Memory B cell (primary cell): Measurements from ENCODE around the gene NTNG2.
A peak's percentile ranks its signal among the peaks of the same experiment; 100 is the strongest.
"Not testable (repeated sequence)": the region's sequence is repeated elsewhere in the genome, so short reads cannot be mapped to it uniquely, and the experiment has no call there.

Experiments
- ATAC-seq: fragments of 150-1000 bp; cut with Tn5 transposase; 2 replicates; pipeline ENCODE4 v1.10.0; 2021; ENCODE audit warnings: low read depth, mild to moderate bottlenecking, moderate library complexity
- DNase-seq, 2 donors: peaks; one replicate each; pipeline ENCODE4 v3.0.0; 2022; ENCODE audit warnings: low spot score in 2 of 2
- H3K27ac Mint-ChIP-seq: one replicate; pipeline ENCODE4 v1.8.0; 2022; ENCODE audit warnings: mild to moderate bottlenecking, moderate library complexity, mixed read lengths
- H3K27me3 Mint-ChIP-seq: one replicate; pipeline ENCODE4 v1.8.0; 2022; ENCODE audit warnings: mixed read lengths
- H3K36me3 Mint-ChIP-seq: one replicate; pipeline ENCODE4 v1.8.0; 2022; ENCODE audit warnings: mild to moderate bottlenecking, mixed read lengths
- H3K4me1 Mint-ChIP-seq: one replicate; pipeline ENCODE4 v1.8.0; 2022; ENCODE audit warnings: mixed read lengths
- H3K4me3 Mint-ChIP-seq: one replicate; pipeline ENCODE4 v1.8.0; 2022; ENCODE audit warnings: mild to moderate bottlenecking, moderate library complexity, mixed read lengths
- H3K9me3 Mint-ChIP-seq: one replicate; pipeline ENCODE4 v1.8.0; 2022; ENCODE audit warnings: mixed read lengths

NTNG2 gene, protein sequence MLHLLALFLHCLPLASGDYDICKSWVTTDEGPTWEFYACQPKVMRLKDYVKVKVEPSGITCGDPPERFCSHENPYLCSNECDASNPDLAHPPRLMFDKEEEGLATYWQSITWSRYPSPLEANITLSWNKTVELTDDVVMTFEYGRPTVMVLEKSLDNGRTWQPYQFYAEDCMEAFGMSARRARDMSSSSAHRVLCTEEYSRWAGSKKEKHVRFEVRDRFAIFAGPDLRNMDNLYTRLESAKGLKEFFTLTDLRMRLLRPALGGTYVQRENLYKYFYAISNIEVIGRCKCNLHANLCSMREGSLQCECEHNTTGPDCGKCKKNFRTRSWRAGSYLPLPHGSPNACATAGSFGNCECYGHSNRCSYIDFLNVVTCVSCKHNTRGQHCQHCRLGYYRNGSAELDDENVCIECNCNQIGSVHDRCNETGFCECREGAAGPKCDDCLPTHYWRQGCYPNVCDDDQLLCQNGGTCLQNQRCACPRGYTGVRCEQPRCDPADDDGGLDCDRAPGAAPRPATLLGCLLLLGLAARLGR

DNA sequence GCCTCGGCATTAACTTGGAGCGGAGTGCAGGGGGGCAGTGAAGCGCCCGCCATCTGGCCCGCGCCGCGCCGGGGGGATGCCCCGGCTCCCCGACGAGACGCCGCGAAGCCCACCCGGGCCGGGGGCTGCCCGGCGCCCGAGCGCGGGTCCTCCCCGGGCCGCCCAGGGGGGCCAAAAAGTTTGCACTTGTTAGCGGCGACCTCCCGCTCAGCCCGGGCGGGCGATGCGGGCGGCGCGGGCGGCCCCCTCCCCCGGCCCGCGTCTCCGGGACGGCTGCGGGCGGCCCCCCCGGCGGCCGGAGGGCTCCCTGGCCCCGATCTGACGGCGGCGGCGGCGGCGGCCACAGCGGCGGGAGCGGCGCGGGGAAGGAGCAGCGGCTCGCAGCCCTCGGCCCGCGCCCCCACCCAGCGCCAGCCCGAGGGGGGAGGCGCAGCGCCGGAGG, at the start of gene NTNG2:
NTNG2 (plus strand) TSS at position 316 of the 442 bp plus-strand sequence. CDS start 4,774 bp downstream, outside the sequence.
- peak; percentile 3 for ATAC-seq

DNA sequence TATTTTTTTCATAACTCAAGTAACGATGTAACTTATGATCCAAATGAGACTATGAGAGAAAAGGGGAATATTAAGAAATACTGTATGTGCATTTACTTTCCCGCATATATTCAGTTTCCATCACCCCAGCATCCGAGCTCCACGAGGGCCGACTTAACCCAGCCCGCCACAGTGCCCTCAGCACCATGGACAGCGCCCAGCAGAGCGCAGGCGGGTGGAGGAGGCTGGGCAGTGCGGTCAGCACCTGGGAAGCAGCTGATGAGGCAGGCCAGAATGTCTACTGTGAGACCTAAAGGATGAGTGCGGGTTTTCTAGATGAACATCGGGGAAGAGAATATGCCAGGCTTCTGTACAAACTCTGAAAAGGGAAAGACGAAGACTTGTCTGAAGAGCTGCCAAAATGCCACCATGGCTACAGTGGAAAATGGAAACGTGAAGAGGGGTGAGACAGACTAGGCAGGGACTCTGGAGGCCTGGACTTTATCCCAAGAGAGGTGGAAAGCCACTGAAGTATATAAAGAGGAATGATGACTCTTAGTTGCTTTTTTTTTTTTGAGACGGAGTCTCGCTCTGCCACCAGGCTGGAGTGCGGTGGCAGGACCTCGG, 47.7 kb upstream of the NTNG2 start:
- peaks cover 5% of the 10 kb centered on the region for H3K9me3 Mint-ChIP-seq
- peaks cover 21% of the 10 kb centered on the region for H3K27me3 Mint-ChIP-seq
- no peaks in the 10 kb centered on the region for H3K4me1 Mint-ChIP-seq
- no peak overlapping the region for H3K4me3 Mint-ChIP-seq
- no peak for DNase-seq
- H3K36me3 Mint-ChIP-seq = no peaks in the 10 kb centered on the region
- no peak overlapping the region for H3K27ac Mint-ChIP-seq
- ATAC-seq = no peak

More for the DNA sequence above, at the start of gene NTNG2:
- peaks cover 9% of the 10 kb centered on the region for H3K4me1 Mint-ChIP-seq
- H3K27me3 Mint-ChIP-seq = peaks cover 23% of the 10 kb centered on the region
- H3K36me3 Mint-ChIP-seq = peaks cover 2% of the 10 kb centered on the region
- H3K4me3 Mint-ChIP-seq = peak within 1 kb of the TSS; percentile 95
- peak within 1 kb of the TSS; percentile 72 for H3K27ac Mint-ChIP-seq
- DNase-seq = peak in 1 of 2 donors; percentile 25
- no peaks in the 10 kb centered on the region for H3K9me3 Mint-ChIP-seq

DNA sequence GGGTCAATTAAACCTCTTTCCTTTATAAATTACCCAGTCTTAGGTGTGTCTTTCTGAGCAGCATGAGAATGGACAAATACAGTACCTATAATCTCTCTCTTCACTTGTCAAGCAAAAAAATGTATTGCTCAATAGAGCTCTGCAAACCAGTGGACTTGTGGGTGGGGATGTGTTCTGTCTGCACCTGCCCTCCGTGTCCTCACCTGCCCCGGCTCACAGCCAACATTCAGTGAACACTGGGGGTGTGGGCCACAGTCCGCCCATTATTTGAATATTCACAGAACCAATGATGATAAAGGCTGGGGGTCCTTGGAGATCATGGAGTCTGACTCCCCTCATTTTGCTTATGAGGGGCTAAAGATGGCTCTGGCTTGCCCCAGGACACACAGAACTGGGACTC, 45.3 kb upstream of the NTNG2 start:
- peaks cover 13% of the 10 kb centered on the region for H3K27me3 Mint-ChIP-seq
- no peak overlapping the region for H3K27ac Mint-ChIP-seq
- H3K36me3 Mint-ChIP-seq = no peaks in the 10 kb centered on the region
- H3K9me3 Mint-ChIP-seq = peaks cover 2% of the 10 kb centered on the region
- no peaks in the 10 kb centered on the region for H3K4me1 Mint-ChIP-seq
- no peak for DNase-seq
- no peak for ATAC-seq
- no peak overlapping the region for H3K4me3 Mint-ChIP-seq

DNA sequence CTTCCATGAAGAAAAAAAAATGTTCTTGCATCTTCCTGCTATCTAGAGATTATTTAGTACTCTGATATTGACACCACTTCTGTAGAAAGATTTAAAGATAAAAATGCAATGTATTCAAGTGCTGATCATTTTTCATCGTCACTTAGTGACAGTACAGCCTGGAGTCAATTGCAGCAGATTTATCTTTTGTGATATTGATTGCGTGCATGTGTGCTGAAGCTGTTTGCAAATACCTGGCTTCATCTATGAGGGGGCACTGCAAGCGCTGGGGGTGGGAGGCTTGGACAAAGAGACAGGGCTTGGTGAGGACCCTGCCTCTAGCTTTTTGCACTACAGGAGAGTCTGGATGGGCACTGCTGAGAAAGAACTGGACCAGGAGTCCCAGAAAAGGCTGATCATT, 44.2 kb upstream of the NTNG2 start:
- Mint-ChIP-seq H3K36me3 (no peaks in the 10 kb centered on the region), H3K27ac (no peak overlapping the region), H3K9me3 (peaks cover 2% of the 10 kb centered on the region), H3K4me1 (no peaks in the 10 kb centered on the region), H3K27me3 (peaks cover 13% of the 10 kb centered on the region), H3K4me3 (no peak overlapping the region)
- DNase-seq (no peak), ATAC-seq (no peak)

DNA sequence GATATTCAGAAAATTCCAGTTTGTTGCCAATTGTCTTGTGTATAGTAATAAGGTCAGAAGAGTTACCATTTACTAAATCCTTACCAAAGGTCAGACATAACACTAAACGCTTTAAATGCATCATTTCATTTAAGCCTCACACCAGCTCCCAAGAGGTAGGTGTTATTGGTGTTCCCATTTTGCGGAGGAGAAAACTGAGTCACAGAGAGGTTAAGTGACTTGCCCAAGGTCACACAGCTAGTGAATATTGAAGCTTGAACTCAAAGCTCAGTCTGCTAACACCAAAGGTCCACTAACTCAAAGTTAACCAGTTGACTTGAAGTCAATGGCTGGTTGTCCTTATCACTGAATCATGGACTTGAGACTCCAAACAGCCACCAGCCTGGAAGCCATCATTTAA, 40.8 kb upstream of the NTNG2 start:
- no peak for DNase-seq
- H3K4me1 Mint-ChIP-seq = peaks cover 1% of the 10 kb centered on the region
- ATAC-seq = no peak
- H3K27ac Mint-ChIP-seq = no peak overlapping the region
- no peaks in the 10 kb centered on the region for H3K36me3 Mint-ChIP-seq
- H3K4me3 Mint-ChIP-seq = no peak overlapping the region
- H3K27me3 Mint-ChIP-seq = peaks cover 18% of the 10 kb centered on the region
- peaks cover 2% of the 10 kb centered on the region for H3K9me3 Mint-ChIP-seq

DNA sequence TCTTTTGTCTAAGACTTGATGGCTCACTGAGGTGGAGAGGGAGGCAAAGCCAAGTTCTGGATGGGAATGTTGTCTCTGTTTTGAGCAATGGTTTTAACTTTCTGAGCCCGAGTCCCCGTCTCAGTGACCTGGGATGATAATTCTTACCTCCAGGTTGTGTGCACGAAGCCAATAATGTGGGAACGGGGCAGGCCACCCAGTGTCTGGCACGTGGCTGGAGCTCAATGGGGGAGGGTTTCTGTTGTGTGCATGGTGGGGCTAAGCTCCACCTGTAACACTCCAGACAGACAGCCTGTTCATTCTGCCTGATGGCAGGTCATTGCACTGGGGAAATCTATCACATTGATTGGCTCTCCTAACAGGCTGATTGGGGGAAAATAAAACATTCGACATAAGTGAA, 37.1 kb upstream of the NTNG2 start:
- H3K4me1 Mint-ChIP-seq = peaks cover 6% of the 10 kb centered on the region
- H3K4me3 Mint-ChIP-seq = no peak overlapping the region
- H3K9me3 Mint-ChIP-seq = no peaks in the 10 kb centered on the region
- DNase-seq = no peak
- no peak overlapping the region for H3K27ac Mint-ChIP-seq
- H3K36me3 Mint-ChIP-seq = peaks cover 1% of the 10 kb centered on the region
- no peak for ATAC-seq
- peaks cover 25% of the 10 kb centered on the region for H3K27me3 Mint-ChIP-seq

DNA sequence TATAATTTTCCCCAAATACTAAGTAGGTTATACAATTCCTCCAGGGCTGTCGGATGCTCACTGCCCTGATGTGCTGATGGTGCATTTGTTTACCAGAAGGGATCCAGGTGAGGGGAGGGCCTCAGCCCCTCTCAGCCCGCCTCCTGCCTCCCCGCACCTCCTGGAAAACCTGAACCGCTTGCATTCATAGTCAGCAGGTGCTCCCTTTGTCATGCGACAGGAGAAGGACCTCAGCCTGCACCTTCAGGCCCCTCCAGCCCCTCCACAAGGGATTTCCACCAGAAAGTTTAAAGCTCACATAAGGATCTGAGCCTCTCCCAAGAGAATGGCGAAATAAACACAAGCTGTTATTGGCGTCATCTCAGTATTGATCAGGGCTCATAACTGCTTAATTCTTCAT, 36.5 kb upstream of the NTNG2 start:
- no peak overlapping the region for H3K4me3 Mint-ChIP-seq
- no peak for DNase-seq

DNA sequence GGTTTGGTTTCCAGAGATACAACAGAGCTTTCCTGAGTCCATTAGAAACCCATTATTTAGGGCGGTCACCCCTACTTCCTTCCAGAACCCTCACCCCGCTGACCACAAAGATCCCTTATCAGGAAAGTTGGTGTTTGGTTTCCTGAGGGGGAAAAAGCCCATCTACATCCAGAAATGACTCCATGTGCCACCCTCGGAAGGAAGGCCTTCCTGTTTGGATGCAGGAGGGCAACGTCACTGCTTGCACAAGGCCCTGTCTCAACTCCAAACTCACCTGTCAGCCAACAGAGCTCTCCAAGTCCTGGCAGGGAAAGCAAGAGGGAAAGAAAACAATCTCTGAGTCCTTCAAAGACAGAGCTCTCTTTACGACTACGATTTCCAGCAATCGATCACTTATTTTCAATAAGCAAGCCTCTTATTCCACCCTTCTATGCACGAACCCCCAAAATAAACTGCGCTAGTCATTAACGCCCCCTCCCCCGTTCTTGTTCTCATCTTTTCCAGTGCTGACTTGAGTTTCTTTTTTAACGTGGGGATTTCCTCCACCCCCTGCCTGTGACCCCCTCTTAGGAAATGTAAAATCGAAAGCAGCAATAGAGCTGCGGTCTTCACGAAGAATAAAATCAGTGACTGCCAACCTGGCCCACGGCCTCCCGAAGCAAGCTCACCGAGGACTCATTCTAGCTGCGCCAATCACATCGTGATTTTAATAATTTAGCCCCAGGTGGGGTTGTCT, 35.7 kb upstream of the NTNG2 start:
- ATAC-seq = no peak
- peak overlapping the region; percentile 45 for H3K27ac Mint-ChIP-seq
- no peak for DNase-seq
- peaks cover 1% of the 10 kb centered on the region for H3K36me3 Mint-ChIP-seq
- H3K4me3 Mint-ChIP-seq = peak overlapping the region; percentile 70
- peaks cover 28% of the 10 kb centered on the region for H3K27me3 Mint-ChIP-seq
- peaks cover 6% of the 10 kb centered on the region for H3K4me1 Mint-ChIP-seq
- no peaks in the 10 kb centered on the region for H3K9me3 Mint-ChIP-seq

More for the DNA sequence above, 36.5 kb upstream of the NTNG2 start:
- H3K9me3 Mint-ChIP-seq = no peaks in the 10 kb centered on the region
- H3K27me3 Mint-ChIP-seq = peaks cover 25% of the 10 kb centered on the region
- peaks cover 6% of the 10 kb centered on the region for H3K4me1 Mint-ChIP-seq
- no peak for ATAC-seq
- H3K27ac Mint-ChIP-seq = no peak overlapping the region
- peaks cover 1% of the 10 kb centered on the region for H3K36me3 Mint-ChIP-seq

DNA sequence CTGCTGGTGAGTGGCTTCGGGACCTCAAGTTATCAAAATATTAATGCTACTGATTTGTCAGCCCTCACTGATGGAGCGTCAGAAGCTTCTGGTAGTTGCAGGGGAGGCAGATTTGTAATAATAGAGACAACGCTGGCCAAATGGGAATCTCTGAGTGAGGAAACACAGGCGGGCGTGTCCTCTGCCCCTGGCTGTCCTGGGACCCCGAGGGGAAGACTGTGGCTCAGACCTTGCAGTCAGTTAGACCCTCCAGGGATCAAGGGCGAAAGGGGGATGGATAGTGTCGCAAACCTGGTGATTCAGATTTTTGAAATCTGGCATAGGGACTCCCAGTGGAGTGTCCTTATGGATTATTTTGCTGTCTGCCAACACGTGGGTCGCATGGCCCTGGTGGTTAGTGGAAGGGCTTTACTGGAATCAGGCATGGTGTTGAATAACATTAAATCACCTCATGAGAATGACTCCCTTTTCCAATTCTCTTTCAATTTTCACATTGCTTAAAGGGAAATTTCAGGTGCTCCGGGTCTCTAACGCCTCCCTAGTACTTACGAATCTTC, 35.1 kb upstream of the NTNG2 start:
- Mint-ChIP-seq H3K27me3 (peaks cover 30% of the 10 kb centered on the region), H3K36me3 (peaks cover 1% of the 10 kb centered on the region), H3K9me3 (no peaks in the 10 kb centered on the region), H3K4me1 (peaks cover 6% of the 10 kb centered on the region), H3K27ac (peak overlapping the region; percentile 45), H3K4me3 (peak overlapping the region; percentile 70)
- DNase-seq = no peak
- ATAC-seq = no peak

DNA sequence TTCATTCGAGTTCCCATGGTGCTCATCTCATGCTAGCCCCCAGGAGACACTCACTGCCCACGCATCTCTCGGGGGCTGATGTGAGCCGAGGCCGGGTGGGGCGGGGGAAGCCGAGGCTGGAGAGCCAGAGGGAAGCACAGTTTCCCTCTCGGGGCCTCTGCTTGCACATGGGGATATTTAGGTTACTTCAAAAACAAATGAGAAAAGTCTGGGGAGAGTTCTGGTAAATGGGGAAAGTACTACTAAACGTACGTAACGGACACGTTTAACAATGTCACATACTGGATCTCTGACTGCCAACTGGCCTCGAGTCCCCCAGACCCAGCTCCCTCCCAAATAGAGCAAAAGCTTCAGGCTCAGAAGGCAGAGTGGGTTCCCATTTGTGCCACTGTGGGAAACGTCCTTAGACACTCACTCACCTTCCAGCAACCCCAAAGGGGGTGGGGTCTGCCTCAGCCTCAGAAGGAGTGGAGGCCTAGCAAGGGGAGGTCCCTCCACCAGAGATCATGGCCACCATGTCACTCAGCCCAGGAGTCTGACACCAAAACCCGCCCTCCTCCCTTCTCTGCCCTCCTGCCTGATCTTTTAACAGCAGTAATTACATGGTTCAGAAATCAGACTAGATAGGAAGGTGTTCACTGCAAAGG, 33.8 kb upstream of the NTNG2 start:
- no peak overlapping the region for H3K4me3 Mint-ChIP-seq
- no peaks in the 10 kb centered on the region for H3K9me3 Mint-ChIP-seq
- peaks cover 6% of the 10 kb centered on the region for H3K4me1 Mint-ChIP-seq
- DNase-seq (no peak), ATAC-seq (no peak)
- no peak overlapping the region for H3K27ac Mint-ChIP-seq
- H3K27me3 Mint-ChIP-seq = peaks cover 25% of the 10 kb centered on the region
- H3K36me3 Mint-ChIP-seq = peaks cover 1% of the 10 kb centered on the region

DNA sequence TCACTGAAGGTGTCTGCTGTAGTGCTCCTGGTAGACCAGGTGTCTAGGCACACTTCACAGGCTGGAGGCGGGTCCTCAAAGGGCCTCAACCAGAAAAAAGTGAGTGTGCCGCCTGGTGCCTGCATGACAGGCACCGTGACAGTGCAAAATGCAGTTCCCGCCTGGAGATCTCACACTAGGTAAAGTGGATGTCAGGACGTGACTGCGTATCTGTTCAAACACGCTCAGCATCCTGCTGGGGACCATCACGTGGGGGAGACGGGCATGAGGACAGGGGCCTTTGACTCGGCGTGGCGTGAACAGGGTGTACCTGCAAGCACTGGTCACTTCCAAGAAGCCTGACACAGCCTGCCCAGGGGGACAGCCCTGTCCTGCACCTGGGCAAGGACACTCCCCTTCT, 32.3 kb upstream of the NTNG2 start:
- peaks cover 1% of the 10 kb centered on the region for H3K36me3 Mint-ChIP-seq
- peaks cover 6% of the 10 kb centered on the region for H3K4me1 Mint-ChIP-seq
- H3K27ac Mint-ChIP-seq = no peak overlapping the region
- H3K27me3 Mint-ChIP-seq = peaks cover 20% of the 10 kb centered on the region
- ATAC-seq = no peak
- no peaks in the 10 kb centered on the region for H3K9me3 Mint-ChIP-seq
- H3K4me3 Mint-ChIP-seq = no peak overlapping the region
- DNase-seq = no peak

DNA sequence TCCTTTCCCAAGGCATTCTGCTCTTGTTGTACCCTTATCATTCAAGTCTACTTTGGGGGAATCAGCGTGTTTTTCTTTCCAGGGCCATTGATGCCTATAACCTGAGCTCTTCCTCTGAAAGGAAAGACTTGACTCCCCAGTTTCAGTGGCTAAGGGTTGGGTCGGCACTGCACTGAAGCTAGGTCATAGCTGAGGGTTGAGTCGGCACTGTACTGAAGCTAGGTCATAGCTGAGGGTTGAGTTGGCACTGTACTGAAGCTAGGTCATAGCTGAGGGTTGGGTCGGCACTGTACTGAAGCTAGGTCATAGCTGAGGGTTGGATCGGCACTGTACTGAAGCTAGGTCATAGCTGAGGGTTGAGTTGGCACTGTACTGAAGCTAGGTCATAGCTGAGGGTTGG, 27.8 kb upstream of the NTNG2 start:
- H3K36me3 Mint-ChIP-seq, H3K4me3 Mint-ChIP-seq, DNase-seq, H3K9me3 Mint-ChIP-seq, ATAC-seq, H3K4me1 Mint-ChIP-seq, H3K27ac Mint-ChIP-seq: not testable (repeated sequence)
- peaks cover 15% of the 10 kb centered on the region for H3K27me3 Mint-ChIP-seq

DNA sequence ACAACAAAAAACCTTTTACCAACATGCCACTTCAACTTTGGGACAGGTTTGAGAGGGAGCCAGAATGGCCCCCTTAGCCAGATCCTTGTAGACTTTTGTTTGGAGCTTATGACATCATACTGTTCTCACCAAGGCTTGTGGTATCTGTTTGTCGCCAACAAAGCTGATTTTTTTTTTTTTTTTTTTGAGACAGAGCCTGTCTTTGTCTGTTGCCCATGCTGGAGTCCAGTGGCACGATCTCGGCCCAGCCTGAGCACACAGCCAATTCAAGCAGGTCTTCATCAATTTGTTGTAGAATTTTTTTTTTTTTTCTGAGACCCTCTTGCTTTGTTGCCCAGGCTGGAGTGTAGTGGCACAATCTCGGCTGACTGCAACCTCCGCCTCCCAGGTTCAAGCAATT, 26.4 kb upstream of the NTNG2 start:
- Mint-ChIP-seq H3K4me3 (no peak overlapping the region), H3K27me3 (peaks cover 15% of the 10 kb centered on the region), H3K4me1 (no peaks in the 10 kb centered on the region)

More for the DNA sequence above, 26.4 kb upstream of the NTNG2 start:
- ATAC-seq (no peak), DNase-seq (no peak)
- Mint-ChIP-seq H3K36me3 (no peaks in the 10 kb centered on the region), H3K9me3 (no peaks in the 10 kb centered on the region), H3K27ac (no peak overlapping the region)
